K562 (cell line): ENCODE measurements around the gene NFIC. TPM values are rescaled to one million over a fixed set of nuclear protein-coding genes. Genes with fewer than 3 reads are reported as not detected.
A peak's percentile ranks its signal among the peaks of the same experiment; 100 is the strongest.

Experiments used
- CBX5 ChIP-seq: IDR thresholded peaks from 2 replicates; pipeline ENCODE4 v1.6.1; 2014; ENCODE audit warnings: low read depth, borderline replicate concordance
- CHD4 ChIP-seq: fragments of 200-600 bp; sonication (generic); IDR thresholded peaks from 3 replicates; pipeline ENCODE4 v1.6.1; 2012; ENCODE audit warnings: low read depth, mild to moderate bottlenecking, mixed read lengths, low read length, inconsistent platforms; ENCODE audit not compliant: insufficient read depth, insufficient replicate concordance, poor library complexity, severe bottlenecking
- DPF2 ChIP-seq: fragments of 450-650 bp; IDR thresholded peaks from 2 replicates; pipeline ENCODE4 v1.6.1; 2016
- ESRRB ChIP-seq: fragments of 250-450 bp; sonication (Bioruptor Pico); IDR thresholded peaks from 2 replicates; pipeline ENCODE4 v1.5.0; 2020; ENCODE audit warnings: mild to moderate bottlenecking, moderate library complexity, borderline replicate concordance
- FOXM1 ChIP-seq, 2 experiments: fragments of 450-650 bp in 1 of 2; sonication (generic) in 1 of 2; formaldehyde crosslinking in 1 of 2; IDR thresholded peaks; 2 replicates each; pipeline versions ENCODE4 v1.6.1 to v1.9.0; 2017 to 2022; ENCODE audit warnings: low read depth in 2 of 2, mild to moderate bottlenecking in 2 of 2, missing genetic modification reagents in 1 of 2, moderate library complexity in 1 of 2
- GTF2A2 ChIP-seq: IDR thresholded peaks from 2 replicates; pipeline ENCODE4 v1.6.1; 2016; ENCODE audit warnings: mild to moderate bottlenecking, missing genetic modification characterization, missing compliant biosample characterization
- HSF4 ChIP-seq: fragments of 250-450 bp; sonication (Bioruptor Pico); IDR thresholded peaks from 2 replicates; pipeline ENCODE4 v2.1.2; 2022; ENCODE audit warnings: mild to moderate bottlenecking, moderate library complexity, borderline replicate concordance
- KDM4B ChIP-seq, 2 experiments: fragments of 450-650 bp in 1 of 2; sonication (generic) in 1 of 2; IDR thresholded peaks; 2 replicates each; pipeline ENCODE4 v1.6.1; 2016 to 2017; ENCODE audit warnings: borderline replicate concordance in 2 of 2, antibody characterized with exemption in 1 of 2, low read depth in 1 of 2, mild to moderate bottlenecking in 1 of 2
- NFE2 ChIP-seq: IDR thresholded peaks from 2 replicates; pipeline ENCODE4 v1.6.1; 2014; ENCODE audit warnings: antibody characterized with exemption, low read depth
- NFIX ChIP-seq: fragments of 250-450 bp; sonication (Bioruptor Pico); IDR thresholded peaks from 2 replicates; pipeline ENCODE4 v1.4.0; 2020; ENCODE audit warnings: low read depth, mild to moderate bottlenecking, moderate library complexity
- SETDB1 ChIP-seq: IDR thresholded peaks from one replicate; pipeline ENCODE4 v1.6.1; 2012; ENCODE audit warnings: low read length, control low read depth, inconsistent platforms
- SP1 ChIP-seq: sonication (generic); formaldehyde crosslinking; IDR thresholded peaks from 2 replicates; pipeline ENCODE4 v1.8.1; 2022; ENCODE audit warnings: mild to moderate bottlenecking, missing genetic modification reagents
- TAF7 ChIP-seq: fragments of 450-650 bp; IDR thresholded peaks from 2 replicates; pipeline ENCODE4 v1.6.1; 2016; ENCODE audit warnings: missing genetic modification characterization, missing compliant biosample characterization
- polyA plus RNA-seq, 8 experiments: library from polyadenylated mRNA; depleted of rRNA in 4 of 8; stranded (reverse) in 5 of 8; unstranded in 3 of 8; fragments of >200 nt; fragmentation: Nextera tagmentation in 2 of 8; fragmentation: Illumina TruSeq in 1 of 8; extraction: Ambion mirVana in 2 of 8; extraction: Trizol in 1 of 8; gene quantifications; 2 replicates each; pipeline versions ENCODE4 v1.2.1 to v1.2.3, GENCODE V29; 2011 to 2014; ENCODE audit warnings: inconsistent platforms in 1 of 8, missing spikeins in 1 of 8
- total RNA-seq, 7 experiments: library from RNA; depleted of rRNA in 6 of 7; stranded (reverse); fragments of >200 nt in 6 of 7; fragmentation: Illumina TruSeq in 2 of 7; extraction: Trizol in 2 of 7; gene quantifications; 2 replicates each; pipeline versions ENCODE4 v1.2.1 to v1.2.3, GENCODE V29; 2011 to 2021; ENCODE audit warnings: low replicate concordance in 1 of 7
- TF ChIP-seq, protein P1 (sequence below): conservative IDR thresholded peaks from 2 replicates; pipeline ENCODE4 v1.6.1; 2011; ENCODE audit warnings: low read depth, mild to moderate bottlenecking, low read length; ENCODE audit not compliant: control insufficient read depth
- TF ChIP-seq, protein P2 (sequence below): sonication (generic); formaldehyde crosslinking; IDR thresholded peaks from 2 replicates; pipeline ENCODE4 v1.8.0; 2022; ENCODE audit warnings: missing genetic modification reagents, mild to moderate bottlenecking, borderline replicate concordance
- TF ChIP-seq, protein P3 (sequence below), 3 experiments: fragments of 200-800 bp in 1 of 3; sonication (Bioruptor generic) in 1 of 3; sonication (generic) in 1 of 3; formaldehyde crosslinking in 1 of 3; IDR thresholded peaks; 2 replicates each; pipeline versions ENCODE4 v1.6.1 to v1.8.0; 2016 to 2022; ENCODE audit warnings: mild to moderate bottlenecking in 2 of 3, missing compliant biosample characterization in 2 of 3, missing genetic modification characterization in 2 of 3, missing genetic modification reagents in 1 of 3
- TF ChIP-seq, protein P4 (sequence below): sonication (generic); formaldehyde crosslinking; IDR thresholded peaks from 2 replicates; pipeline ENCODE4 v1.8.0; 2022; ENCODE audit warnings: mild to moderate bottlenecking, missing genetic modification reagents, borderline replicate concordance
- TF ChIP-seq, protein P5 (sequence below): sonication (generic); formaldehyde crosslinking; IDR thresholded peaks from 2 replicates; pipeline ENCODE4 v1.8.0; 2022; ENCODE audit warnings: mild to moderate bottlenecking, missing genetic modification reagents

Gene NFIC
- total and polyA plus RNA-seq, 9 of the 15 experiments (the other 6 are each of a cell fraction or from before 2014, with no cell fraction given): 0.71 to 62.1 (median 6.9) TPM

DNA sequence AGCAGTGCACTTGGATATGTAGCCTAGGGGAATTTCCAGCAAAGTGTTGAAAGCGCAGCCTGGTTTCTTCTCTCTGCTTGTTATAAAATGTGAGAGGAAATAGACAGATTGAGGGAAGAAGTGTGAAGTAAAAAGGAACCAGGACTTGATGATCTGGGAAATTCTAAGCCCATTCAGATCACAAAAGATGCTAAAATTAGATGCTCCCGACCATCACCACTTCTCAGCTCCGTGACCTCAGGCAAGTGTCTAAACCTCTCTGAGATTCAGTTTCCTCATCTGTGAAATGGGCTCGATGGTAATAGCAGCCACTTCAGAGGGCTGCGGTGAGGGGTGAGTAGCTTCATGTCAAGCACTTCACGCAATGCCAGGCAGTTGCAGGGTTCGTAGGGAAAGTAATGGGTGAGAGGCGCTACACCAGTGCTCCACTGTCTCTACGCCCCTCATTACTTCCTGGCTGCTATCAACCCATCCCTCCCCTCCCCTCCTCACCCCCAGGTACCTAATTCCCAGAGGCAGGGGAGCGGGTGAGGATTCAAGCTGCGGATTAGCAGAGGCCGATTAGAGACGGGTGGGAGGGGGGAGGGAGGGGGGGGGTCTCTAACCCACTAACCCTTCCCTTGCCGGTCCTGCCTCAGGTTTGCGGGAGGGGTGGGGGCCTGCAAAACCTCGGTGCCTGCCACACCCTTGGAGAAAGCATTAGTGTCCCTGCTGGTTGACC lies 9.0 kb upstream of the NFIC start (continued):
- peak; percentile 97 for TF ChIP-seq CHD4
- no peak for TF ChIP-seq NFE2
- TF ChIP-seq, protein P1, sequence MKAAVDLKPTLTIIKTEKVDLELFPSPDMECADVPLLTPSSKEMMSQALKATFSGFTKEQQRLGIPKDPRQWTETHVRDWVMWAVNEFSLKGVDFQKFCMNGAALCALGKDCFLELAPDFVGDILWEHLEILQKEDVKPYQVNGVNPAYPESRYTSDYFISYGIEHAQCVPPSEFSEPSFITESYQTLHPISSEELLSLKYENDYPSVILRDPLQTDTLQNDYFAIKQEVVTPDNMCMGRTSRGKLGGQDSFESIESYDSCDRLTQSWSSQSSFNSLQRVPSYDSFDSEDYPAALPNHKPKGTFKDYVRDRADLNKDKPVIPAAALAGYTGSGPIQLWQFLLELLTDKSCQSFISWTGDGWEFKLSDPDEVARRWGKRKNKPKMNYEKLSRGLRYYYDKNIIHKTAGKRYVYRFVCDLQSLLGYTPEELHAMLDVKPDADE: 0 out of 2 replicates have a peak, but pooled peaks have one; percentile 43
- TF ChIP-seq, protein P2, sequence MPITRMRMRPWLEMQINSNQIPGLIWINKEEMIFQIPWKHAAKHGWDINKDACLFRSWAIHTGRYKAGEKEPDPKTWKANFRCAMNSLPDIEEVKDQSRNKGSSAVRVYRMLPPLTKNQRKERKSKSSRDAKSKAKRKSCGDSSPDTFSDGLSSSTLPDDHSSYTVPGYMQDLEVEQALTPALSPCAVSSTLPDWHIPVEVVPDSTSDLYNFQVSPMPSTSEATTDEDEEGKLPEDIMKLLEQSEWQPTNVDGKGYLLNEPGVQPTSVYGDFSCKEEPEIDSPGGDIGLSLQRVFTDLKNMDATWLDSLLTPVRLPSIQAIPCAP (CRISPR knock-in tag): no peak
- TF ChIP-seq, protein P3, sequence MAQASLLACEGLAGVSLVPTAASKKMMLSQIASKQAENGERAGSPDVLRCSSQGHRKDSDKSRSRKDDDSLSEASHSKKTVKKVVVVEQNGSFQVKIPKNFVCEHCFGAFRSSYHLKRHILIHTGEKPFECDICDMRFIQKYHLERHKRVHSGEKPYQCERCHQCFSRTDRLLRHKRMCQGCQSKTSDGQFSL (CRISPR knock-in tag; IDR thresholded peaks at IDR 0.05): no peak
- TF ChIP-seq, protein P3 (tag; IDR thresholded peaks at IDR 0.05): peak in 1 of 2 experiments; percentile 61; a peak in 2 of 4 replicates
- TF ChIP-seq KDM4B (IDR thresholded peaks at IDR 0.05; ENCODE audit: borderline replicate concordance in 2 of 2, low read depth in 1 of 2): no peak
- TF ChIP-seq HSF4 (CRISPR knock-in tag): no peak
- TF ChIP-seq TAF7: no peak
- TF ChIP-seq SP1: no peak
- TF ChIP-seq NFIX (CRISPR knock-in tag): no peak
- TF ChIP-seq, protein P4, sequence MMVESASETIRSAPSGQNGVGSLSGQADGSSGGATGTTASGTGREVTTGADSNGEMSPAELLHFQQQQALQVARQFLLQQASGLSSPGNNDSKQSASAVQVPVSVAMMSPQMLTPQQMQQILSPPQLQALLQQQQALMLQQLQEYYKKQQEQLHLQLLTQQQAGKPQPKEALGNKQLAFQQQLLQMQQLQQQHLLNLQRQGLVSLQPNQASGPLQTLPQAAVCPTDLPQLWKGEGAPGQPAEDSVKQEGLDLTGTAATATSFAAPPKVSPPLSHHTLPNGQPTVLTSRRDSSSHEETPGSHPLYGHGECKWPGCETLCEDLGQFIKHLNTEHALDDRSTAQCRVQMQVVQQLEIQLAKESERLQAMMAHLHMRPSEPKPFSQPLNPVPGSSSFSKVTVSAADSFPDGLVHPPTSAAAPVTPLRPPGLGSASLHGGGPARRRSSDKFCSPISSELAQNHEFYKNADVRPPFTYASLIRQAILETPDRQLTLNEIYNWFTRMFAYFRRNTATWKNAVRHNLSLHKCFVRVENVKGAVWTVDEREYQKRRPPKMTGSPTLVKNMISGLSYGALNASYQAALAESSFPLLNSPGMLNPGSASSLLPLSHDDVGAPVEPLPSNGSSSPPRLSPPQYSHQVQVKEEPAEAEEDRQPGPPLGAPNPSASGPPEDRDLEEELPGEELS (CRISPR knock-in tag): no peak
- no peak for TF ChIP-seq FOXM1 (IDR thresholded peaks at IDR 0.05; ENCODE audit: low read depth)
- TF ChIP-seq FOXM1 (CRISPR knock-in tag; IDR thresholded peaks at IDR 0.05; ENCODE audit: low read depth): no peak
- TF ChIP-seq, protein P5, sequence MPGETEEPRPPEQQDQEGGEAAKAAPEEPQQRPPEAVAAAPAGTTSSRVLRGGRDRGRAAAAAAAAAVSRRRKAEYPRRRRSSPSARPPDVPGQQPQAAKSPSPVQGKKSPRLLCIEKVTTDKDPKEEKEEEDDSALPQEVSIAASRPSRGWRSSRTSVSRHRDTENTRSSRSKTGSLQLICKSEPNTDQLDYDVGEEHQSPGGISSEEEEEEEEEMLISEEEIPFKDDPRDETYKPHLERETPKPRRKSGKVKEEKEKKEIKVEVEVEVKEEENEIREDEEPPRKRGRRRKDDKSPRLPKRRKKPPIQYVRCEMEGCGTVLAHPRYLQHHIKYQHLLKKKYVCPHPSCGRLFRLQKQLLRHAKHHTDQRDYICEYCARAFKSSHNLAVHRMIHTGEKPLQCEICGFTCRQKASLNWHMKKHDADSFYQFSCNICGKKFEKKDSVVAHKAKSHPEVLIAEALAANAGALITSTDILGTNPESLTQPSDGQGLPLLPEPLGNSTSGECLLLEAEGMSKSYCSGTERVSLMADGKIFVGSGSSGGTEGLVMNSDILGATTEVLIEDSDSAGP (CRISPR knock-in tag): no peak
- no peak for TF ChIP-seq GTF2A2
- TF ChIP-seq SETDB1: no peak
- TF ChIP-seq ESRRB: no peak
- no peak for TF ChIP-seq DPF2
- TF ChIP-seq CBX5: 0 out of 2 replicates have a peak, but pooled peaks have one; percentile 10
